GM19023 (cell line): ENCODE data around the gene TEAD2.

ENCODE experiments used
- ATAC-seq: cut with Tn5 transposase; IDR thresholded peaks from one replicate; pipeline ENCODE4 v1.9.1; 2021; ENCODE audit warnings: mild to moderate bottlenecking, moderate library complexity; ENCODE audit not compliant: unreplicated experiment

The TEAD2 gene

GRCh38 chr19:49294401-49294800 lies 67.8 kb downstream of the TEAD2 start:
- no peak for ATAC-seq
